ENCODE results near the gene HTN1.
"Not testable (repeated sequence)": the region's sequence is repeated elsewhere in the genome, so short reads cannot be mapped to it uniquely, and the experiment has no call there.

The HTN1 gene

DNA sequence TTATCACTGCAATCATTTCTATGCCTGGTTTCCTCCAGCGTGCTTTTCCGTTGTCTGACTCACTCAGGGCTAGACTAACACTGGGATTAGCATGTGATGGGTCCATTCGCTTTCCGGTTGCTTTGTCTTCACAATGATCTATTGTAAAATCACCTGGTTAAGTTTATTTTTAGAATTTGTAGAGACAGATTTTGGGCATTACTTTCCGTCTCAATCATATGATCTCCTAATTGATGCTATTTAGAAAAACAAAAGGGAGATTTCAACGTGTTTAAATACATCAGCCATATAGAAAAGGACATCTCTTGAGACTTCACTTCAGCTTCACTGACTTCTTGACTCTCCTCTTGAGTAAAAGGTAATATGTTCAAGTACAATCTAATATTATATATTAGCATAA lies at the start of gene HTN1:
Gene HTN1 (plus strand): TSS at position 301 of the 400 bp plus-strand sequence. CDS start 2,639 bp downstream, outside the sequence.
- DNase-seq = not testable (repeated sequence)

DNA sequence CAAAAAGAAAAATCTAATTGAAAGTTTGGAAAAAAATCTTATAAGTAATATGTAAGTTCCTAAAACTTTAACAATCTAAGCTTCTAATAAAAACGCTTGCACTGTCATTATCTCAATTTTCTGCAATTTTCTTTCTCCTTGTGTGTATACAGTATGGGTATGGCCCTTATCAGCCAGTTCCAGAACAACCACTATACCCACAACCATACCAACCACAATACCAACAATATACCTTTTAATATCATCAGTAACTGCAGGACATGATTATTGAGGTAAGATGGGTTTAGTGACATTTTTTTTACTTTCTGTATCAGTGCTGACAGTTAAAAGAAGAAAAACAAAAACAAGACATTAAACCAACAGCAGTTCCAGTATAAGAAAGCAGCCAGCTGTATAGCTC lies 49.5 kb upstream of the HTN1 start:
- DNase-seq = no peak

- no peak for DNase-seq
Measured at GRCh38 chr4:70002507-70002906, 47.7 kb upstream of the HTN1 start.

DNA sequence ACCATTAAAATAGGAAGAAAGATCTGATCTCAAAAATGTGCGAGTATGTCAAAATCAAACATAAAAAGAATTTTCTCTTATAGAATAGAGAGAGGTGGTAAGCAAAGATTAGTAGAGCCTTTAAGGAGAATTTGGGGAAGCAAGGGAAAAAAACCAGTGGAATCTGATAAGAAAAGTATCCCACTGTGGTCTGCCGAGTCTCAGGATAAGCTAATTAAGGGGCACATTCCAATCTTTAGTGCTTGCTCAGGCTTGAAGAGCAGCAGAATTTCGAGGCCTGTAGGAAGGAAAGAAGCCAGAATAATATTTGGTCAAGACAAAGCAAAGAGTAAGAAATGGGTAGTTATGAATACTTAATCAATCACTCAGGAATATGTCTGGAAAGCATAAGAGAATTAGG lies 41.5 kb upstream of the HTN1 start:
- DNase-seq = no peak

- not testable (repeated sequence) for DNase-seq
Measured at GRCh38 chr4:70019006-70019405, 31.2 kb upstream of the HTN1 start.

- no peak for DNase-seq
Measured at GRCh38 chr4:70023218-70023617, 27.0 kb upstream of the HTN1 start.

DNA sequence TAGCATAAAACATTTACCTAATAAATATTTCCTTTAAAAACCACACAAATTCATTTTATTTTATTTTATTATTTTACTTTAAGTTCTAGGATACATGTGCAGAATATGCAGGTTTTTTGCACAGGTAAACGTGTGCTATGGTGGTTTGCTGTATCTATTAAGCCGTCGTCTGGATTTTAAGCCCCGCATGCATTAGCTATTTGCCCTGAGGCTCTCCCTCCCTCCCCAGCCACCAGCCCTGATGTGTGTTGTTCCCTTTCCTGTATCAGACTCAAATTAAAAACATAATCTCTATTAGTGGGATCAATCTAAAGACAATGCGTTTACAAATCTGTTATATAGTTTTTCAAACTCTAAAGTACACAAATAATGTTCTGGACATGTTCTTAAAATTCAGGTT lies 23.2 kb upstream of the HTN1 start:
- no peak for DNase-seq

DNA sequence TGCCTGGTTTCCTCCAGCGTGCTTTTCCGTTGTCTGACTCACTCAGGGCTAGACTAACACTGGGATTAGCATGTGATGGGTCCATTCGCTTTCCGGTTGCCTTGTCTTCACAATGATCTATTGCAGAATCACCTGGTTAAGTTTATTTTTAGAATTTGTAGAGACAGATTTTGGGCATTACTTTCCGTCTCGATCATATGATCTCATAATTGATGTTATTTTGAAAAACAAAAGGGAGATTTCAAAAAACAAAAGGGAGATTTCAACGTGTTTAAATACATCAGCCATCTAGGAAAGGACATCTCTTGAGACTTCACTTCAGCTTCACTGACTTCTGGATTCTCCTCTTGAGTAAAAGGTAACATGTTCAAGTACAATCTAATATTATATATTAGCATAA lies 22.1 kb upstream of the HTN1 start, which contains the start of gene HTN3:
Gene HTN3 (plus strand): TSS at position 301 of the 400 bp plus-strand sequence. CDS start 2,282 bp downstream, outside the sequence.
- DNase-seq = not testable (repeated sequence)

DNA sequence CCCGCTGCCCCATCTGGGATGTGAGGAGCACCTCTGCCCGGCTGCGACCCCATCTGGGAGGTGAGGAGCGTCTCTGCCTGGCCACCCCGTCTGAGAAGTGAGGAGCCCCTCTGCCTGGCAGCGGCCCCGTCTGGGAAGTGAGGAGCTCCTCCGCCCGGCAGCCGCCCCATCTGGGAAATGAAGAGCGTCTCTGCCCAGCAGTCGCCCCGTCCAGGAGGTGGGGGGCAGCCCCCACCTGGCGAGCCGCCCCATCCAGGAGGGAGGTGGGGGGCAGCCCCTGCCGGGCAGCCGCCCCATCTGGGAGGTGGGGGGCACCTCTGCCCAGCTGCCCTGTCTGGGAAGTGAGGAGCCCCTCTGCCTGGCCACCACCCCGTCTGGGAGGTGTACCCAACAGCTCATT lies 12.7 kb upstream of the HTN1 start:
- DNase-seq = not testable (repeated sequence)

DNA sequence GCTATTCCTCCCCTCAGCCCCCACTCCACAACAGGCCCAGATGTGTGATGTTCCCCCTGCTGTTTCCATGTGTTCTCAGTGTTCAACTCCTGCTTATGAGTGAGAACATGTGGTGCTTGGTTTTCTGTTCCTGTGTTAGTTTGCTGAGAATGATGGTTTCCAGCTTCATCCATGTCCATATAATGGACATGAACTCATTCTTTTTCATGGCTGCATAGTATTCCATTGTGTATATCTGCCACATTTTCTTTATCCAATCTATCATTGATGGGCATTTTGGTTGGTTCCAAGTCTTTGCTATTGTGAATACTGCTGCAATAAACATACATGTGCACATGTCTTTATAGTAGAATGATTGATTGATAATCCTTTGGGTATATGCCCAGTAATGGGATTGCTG lies 10.3 kb upstream of the HTN1 start:
- DNase-seq = not testable (repeated sequence)

GRCh38 chr4:70041652-70042286 lies 8.5 kb upstream of the HTN1 start:
- no peak for DNase-seq

DNA sequence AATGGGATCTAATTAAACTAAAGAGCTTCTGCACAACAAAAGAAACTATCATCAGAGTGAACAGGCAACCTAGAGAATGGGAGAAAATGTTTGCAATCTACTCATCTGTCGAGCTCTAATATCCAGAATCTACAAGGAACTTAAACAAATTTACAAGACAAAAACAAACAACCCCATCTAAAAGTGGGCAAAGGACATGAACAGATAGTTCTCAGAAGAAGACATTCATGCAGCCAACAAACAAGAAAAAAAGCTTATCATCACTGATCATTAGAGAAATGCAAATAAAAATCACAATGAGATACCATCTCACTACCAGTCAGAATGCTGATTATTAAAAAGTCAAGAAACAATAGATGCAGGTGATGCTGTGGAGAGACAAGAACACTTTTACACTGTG lies 6.3 kb downstream of the HTN1 start:
- not testable (repeated sequence) for DNase-seq

GRCh38 chr4:70057651-70058050 lies 7.4 kb downstream of the HTN1 start:
- DNase-seq = no peak

DNA sequence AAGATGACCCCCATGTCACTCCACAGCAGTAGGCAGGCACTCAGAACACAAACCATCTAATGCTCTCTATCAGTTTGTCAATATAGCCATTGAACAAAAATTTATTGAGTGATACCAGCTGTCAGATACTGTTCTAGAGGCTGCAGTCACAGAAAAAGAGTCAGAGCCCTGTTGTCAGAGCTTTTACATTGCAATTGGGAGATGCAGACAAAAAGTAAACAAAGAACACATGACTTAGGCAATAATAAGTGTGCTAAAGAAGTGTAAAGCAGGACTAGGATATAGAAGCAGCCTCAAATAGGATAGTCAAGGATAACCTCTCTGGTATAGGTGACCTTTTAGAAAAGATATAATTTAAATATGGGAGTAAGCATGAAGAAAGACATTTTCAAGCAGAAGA lies 8.9 kb downstream of the HTN1 start:
- no peak for DNase-seq

- DNase-seq = no peak
Measured at GRCh38 chr4:70062000-70062399, 11.8 kb downstream of the HTN1 start.

- DNase-seq = no peak
Measured at GRCh38 chr4:70080205-70080604, 30.0 kb downstream of the HTN1 start.

DNA sequence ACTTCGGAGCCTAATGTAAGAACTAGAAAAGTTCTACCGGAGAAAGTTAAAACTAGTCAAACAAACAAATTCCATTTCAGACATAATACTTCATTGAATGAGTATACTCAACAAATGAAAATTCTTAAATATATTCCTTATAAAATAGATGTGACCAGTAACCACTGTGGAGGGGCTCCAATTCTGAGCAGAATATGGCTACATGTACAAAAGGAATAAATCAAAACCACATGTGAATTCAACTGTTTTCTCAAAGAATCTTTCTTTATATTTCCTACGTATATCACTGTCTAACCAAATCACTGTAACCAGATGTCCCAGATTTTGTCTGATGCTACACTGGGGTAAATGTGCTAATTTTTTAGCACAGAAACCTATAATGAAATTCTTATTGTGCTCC lies 49.0 kb downstream of the HTN1 start:
- DNase-seq = no peak
